NCI-H2171 (cell line): ENCODE measurements around the gene IL12B.
"Not testable (repeated sequence)": the region's sequence is repeated elsewhere in the genome, so short reads cannot be mapped to it uniquely, and the experiment has no call there.

Experiments
- DNase-seq: peaks from one replicate; lab custom pipeline; 2025; lab: John Stamatoyannopoulos, UW

IL12B gene

GRCh38 chr5:159330131-159330800 is at the start of gene IL12B:
Gene IL12B, minus strand, starts transcription at chr5:159330487. Its CDS starts 3,705 bp downstream, at chr5:159326782.
- no peak for DNase-seq

GRCh38 chr5:159377653-159378052 is 47.4 kb upstream of the IL12B start:
- no peak for DNase-seq

DNA sequence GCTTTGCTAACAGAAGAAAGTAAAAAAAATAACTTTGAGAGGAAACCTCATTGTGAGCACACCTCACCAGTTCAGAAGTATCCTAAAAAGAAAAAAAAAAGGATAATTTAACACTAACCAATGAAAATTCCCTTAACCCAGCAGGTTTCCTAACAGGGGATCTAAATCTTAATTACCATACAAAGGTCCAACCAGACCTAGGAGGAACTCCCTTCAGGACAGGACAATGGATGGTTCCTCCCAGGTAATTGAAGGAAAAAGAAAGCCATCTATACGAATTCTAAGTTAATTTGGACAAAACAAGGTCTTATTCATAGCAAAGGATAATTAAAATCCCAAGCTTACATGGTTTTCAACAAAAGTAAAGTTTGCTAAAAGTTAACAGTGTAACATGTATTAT is 37.6 kb upstream of the IL12B start:
- DNase-seq = not testable (repeated sequence)

GRCh38 chr5:159366776-159367175 is 36.5 kb upstream of the IL12B start:
- DNase-seq = not testable (repeated sequence)

GRCh38 chr5:159362220-159362619 is 31.9 kb upstream of the IL12B start:
- DNase-seq = no peak

GRCh38 chr5:159359871-159360270 is 29.6 kb upstream of the IL12B start:
- not testable (repeated sequence) for DNase-seq

- DNase-seq = no peak
Measured at GRCh38 chr5:159359408-159359807, 29.1 kb upstream of the IL12B start.

DNA sequence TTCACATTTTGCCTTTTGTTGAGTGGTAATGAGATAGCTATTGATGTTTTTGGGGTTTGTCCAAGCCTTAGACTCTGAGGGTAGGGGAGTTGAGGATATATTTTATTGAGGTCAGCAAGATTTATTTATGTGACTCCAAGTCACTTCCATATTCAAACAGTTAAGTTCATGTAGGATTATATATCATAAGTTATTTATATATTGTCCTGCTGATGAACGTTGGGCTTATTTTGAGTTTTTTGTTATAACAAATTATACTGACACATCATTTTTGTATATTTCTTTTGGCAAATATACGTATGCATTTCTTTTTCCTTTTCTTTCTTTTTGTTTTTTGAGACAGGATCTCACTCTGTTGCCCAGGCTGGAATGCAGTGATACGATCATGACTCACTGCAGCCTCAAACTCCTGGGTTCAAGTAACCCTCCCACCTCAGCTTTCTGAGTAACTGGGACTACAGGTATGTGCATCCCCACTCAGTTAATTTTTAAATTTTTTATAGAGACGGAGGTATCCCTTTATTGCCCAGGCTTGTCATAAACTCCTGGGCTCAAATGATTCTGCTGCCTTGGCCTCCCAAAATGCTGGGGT is 23.5 kb upstream of the IL12B start:
- no peak for DNase-seq

DNA sequence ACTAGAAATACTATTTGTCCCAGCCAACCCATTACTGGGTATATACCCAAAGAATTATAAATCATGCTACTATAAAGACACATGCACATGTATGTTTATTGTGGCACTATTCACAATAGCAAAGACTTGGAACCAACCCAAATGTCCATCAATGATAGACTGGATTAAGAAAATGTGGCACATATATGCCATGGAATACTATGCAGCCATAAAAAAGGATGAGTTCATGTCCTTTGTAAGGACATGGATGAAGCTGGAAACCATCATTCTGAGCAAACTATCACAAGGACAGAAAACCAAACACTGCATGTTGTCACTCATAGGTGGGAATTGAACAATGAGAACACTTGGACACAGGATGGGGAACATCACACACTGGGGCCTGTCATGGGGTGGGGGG is 20.4 kb upstream of the IL12B start:
- DNase-seq = not testable (repeated sequence)

DNA sequence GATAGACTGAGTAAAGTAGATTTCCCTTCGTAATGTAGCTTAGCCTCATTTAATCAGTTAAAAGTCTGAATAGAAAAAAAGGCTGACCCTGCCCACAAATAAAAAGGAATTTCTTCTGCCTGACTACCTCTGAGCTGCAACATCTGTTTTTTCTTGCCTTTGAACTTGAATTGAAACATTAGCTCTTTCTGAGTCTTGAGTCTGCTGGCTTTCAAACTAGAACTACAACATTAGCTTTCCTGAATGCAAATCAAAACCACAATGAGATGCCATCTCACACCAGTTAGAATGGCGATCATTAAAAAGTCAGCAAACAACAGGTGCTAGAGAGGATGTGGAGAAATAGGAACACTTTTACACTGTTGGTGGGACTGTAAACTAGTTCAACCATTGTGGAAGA is 19.9 kb upstream of the IL12B start:
- DNase-seq = not testable (repeated sequence)

DNA sequence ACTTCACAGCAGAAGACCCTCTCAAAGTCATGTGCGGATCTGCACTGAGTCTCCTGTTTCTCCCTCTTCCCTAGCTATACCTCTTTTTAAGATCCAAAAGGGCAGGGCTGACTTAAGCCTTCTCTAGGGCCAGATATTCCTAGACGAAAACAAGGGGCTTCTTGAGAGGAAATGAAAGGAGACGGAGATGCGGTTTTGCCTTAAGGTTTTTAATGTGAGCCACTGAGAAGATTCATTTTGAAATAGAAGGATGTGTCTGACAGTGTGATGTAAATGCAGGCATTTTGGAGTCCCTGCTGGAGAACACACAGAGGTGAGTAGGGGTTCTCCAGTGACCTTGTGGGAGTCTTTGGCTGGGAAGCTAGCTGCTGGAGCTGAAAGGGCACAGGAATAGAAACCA is 15.6 kb upstream of the IL12B start:
- DNase-seq = no peak

- no peak for DNase-seq
Measured at GRCh38 chr5:159345336-159345735, 15.0 kb upstream of the IL12B start.

DNA sequence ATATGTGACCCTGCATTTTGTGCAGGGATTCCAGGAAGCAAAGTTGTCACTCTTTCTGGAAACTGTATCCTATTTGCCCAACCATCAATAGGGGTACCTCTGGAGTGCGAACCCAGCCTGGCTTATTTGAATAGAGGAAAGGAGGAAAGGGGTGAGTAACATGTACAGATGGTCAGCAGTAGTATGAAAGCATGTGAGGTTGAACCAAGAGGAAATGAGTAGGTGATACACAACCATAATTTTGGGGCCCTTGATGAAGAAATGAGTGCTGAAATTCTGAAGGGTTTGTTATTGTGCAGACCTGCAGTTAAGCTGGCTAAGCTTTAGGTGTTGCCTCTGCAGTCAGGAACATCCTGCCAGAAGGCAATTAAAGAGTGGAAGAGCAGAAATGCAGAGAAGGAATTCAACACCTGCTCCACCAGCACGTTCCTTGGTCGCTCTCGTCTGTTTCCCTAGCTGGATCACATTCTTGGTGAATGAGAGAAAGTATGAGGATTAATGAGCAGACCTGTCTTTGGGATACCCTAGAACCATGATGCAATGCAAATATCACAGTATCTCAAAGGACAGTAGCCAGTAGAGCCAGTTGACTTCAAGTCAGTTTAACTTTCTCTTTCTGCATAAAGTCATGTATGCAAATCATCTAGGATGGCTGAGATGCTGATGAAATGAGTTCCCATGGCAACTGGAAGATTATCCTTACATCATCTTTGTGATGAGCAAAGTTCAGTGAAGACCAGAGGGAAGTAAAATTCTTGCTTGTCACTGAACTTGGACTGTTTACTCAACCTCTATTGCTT is 13.2 kb upstream of the IL12B start:
- DNase-seq = no peak

DNA sequence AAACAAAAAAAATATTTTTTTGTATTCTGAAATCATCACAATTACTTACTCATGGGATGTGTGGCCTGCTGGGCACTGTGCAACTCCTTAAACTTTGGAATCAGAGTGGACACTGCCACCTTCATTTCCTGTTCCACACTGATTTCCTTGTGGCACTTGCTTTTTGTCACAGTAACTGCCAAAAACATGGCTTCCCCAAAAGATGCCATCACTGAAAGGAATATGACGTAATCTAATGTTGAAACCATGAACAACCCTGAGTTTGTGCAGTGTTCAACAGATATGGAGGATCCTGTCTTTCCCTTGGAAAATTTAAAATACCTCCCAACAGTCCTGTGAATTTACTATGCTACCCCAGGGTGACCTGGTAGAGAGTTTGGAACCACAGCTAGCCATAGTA is 12.6 kb upstream of the IL12B start:
- DNase-seq = no peak

DNA sequence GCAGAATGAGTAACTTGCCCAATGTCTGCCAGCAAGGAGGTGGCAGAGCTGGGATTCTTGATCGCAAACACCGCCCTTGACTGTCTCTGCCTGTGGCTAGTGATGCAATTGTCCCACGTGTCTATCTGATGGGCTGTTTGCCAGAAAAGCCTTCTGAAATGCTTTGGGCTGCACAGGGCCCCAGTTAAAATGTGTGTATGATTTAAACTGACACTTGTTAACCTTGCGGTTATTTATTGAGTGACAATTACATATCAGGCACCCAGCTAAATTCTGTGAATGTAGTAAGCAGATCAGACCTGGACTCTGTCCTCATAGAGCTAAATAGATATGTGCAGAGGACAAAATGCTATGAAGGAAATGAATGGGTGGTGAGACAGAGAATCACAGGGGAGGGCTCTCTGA is 11.6 kb upstream of the IL12B start:
- DNase-seq = no peak

- no peak for DNase-seq
Measured at GRCh38 chr5:159341145-159341544, 10.9 kb upstream of the IL12B start.

GRCh38 chr5:159340511-159340910 is 10.2 kb upstream of the IL12B start:
- DNase-seq = no peak

- no peak for DNase-seq
Measured at GRCh38 chr5:159339460-159339859, 9.2 kb upstream of the IL12B start.

DNA sequence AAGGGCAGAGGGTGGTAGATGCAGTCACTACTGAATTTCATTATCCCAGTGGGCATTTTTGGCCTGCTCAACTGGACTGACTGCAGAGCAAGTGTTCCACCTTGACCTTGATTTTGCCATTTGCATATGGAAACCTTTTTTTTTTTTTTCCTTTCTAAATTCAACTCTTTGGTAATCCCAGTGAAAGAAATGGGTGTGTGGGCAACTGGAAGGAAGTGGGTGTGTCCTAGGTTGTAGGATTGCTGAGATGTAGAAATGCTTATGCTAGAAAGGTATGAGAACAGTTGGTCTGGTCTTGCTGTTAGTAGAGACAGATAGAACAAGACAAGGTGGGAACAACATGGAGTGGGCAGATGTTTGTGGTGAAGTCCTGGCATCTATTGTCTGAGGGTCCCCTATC is 7.8 kb upstream of the IL12B start:
- DNase-seq = no peak

GRCh38 chr5:159337016-159337955 is 7.0 kb upstream of the IL12B start:
- no peak for DNase-seq

- DNase-seq = no peak
Measured at GRCh38 chr5:159336586-159336985, 6.3 kb upstream of the IL12B start.

DNA sequence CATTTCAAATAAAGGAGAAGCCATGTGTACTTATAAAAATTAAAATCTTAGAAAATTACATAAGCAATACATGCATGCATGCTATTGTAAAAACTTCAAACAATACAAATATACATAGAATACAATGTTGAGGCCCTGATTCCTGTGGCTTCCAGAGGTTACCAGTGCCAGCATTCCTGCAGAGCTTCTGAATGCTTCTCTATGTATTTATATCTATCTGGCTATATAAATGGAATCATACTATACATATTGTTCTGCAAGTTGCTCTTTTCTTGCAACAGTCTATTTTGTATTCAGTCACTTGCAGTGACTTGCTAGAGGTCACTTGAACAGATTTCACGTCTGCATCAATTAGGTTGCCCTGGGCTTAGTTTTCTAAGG is 3.2 kb upstream of the IL12B start:
- DNase-seq = no peak
